GM23248 (cell line): ENCODE data around the gene PANX3.

Experiments
- EZH2 ChIP-seq: fragments of 200-600 bp; sonication (generic); IDR thresholded peaks from 2 replicates; pipeline ENCODE4 v1.6.1; 2018; ENCODE audit warnings: antibody characterized with exemption, mild to moderate bottlenecking; ENCODE audit not compliant: insufficient read depth, poor library complexity, severe bottlenecking
- EZH2phosphoT487 ChIP-seq: fragments of 200-600 bp; sonication (generic); IDR thresholded peaks from 2 replicates; pipeline ENCODE4 v1.6.1; 2018; ENCODE audit warnings: antibody characterized with exemption, moderate library complexity, mild to moderate bottlenecking, low read depth; ENCODE audit not compliant: insufficient read depth

DNA sequence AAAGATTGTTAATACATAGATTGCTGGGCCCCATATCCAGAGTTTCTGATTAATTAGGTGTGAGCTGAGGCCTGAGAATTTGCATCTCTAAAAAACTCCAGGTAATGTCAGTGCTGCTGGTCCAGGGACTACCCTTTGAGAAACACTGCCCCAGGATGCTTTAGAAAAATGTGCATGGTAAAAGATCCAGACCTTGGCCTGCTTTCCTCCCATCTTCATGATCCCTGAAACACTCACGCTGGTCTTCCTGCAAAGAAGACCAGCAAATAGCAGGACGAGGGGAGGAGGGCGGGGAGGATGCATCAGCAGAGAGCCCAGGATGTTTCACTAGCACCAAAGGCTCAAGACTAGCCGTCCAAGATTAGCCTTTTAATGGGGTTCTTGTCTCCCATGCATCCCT is 41.5 kb upstream of the PANX3 start, which contains the start of gene OR8A1:
- no peak for TF ChIP-seq EZH2
- TF ChIP-seq EZH2phosphoT487 = no peak
